HG03354 (cell line): ENCODE data around the gene ERCC2.

ENCODE experiments used
- ATAC-seq: cut with Tn5 transposase; IDR thresholded peaks from one replicate; pipeline ENCODE4 v1.9.1; 2021; ENCODE audit warnings: mild to moderate bottlenecking; ENCODE audit not compliant: unreplicated experiment, poor library complexity, severe bottlenecking

ERCC2 gene

DNA sequence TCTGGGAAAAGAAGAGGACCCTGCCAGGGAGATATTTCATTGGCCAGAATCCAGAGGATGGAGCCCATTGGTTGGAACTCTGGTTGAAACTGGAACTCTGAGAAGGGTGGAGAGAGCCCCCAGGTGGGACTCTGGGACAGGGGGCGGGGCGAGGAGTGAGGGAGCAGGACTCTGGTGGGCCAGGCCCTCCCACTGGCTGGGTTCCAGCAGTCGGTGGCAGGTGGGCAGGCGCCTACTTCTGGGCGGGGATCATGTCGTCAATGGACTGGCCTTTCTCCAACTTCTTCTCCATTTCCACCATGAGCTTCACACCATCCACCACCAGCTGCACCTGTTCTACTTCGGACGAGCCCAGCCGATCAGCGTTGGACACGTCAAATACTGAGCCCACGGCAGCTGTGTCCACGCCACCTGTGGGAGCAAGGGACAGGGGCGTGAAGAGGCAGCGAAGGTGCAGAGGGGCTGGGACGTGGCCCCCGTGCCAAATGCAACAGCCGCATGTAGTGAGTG is 63.8 kb downstream of the ERCC2 start:
- no peak for ATAC-seq

DNA sequence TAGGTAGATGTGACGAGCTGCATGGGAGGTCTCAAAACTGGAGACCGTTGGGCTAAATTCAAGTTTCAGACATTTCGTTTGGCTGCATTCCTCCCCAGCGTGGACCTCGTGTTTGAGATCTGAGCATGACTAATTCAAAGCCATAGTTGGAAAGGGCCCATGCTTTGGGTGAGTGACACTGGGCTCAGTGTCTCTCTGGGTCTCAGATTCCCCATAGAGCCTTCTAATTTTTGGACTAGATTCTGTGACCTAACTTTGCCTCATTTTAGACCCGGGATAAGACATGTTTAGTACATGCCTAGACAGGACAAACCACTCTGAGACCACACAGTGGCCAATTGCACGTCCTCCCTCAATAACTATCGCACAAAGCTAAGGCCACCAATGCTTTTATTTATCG is 64.3 kb downstream of the ERCC2 start:
- ATAC-seq, result no peak

DNA sequence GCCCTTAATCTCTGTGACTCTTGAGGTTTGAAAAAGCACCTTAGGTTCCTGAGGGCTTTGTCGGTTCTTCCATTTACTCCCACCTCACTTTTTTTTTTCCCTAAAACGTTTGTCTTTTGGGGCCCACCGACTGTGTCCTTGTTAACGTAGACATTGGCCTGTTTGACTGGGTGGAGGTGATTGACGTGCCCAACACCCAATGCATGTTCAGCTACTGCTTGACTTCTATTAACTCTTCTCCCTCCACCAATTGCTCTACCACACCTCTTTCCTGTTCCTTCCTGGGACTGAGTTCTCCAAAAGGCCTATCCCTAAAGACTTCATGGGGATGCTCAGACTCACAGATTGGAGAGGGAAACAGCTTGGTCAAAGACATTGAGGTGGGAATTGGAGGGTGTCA is 65.0 kb downstream of the ERCC2 start:
- ATAC-seq, result no peak

DNA sequence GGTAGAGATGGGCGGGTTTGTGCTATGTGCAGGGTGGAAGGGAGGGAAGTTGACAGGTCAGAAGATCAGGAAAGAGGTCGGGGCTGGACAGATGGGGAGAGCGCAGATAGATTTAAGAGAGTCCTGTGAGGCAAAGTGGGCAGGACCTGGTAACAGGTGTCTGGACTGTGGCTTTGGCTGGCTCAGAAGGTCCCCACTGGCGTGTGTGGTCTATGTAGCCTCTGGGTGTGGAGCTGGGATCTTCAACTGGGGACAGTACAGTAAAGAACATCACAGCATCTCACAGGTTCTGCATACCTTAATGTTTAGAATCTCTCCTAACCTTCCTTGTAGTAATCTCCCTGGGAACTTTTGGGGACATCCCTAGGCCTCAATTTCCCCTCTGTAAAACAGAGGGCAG is 65.4 kb downstream of the ERCC2 start:
- no peak for ATAC-seq

DNA sequence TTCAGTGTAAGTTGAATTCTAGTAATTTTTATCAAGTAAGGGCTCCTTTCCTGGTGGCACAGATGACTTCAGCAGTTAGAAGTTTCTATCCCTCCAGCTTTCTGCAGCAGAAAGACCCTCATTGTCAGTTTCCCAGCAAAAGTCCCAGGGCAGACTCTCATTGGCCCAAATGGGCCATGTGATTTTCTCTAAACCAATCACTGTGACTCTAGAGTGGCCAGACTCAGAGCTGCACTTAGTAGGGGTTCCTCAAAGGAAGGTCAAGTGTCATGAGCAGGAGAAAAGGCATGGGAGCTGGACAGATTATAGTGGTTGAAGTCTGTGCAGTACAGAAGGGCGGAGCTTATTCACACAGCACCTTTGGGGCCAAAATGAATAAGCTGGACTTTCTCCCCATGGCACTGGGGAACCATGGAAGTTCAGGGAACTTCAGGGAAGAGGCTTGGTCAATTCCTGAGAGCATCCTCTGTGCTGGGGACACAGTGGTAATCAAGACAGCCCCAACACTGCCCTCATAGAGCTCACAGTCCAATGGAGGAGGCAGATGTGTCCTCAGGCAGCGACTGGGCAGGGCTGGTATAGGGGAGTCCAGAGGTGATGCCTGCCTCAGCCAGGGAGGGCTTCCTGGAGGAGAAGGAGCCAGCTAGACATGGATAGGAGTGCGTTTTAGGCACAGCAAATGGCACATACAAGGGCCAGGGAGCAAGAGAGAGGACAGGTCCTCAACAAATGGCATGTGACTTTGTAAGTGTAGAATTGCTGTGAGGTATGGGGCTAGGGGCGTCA is 66.0 kb downstream of the ERCC2 start:
- ATAC-seq, result no peak

DNA sequence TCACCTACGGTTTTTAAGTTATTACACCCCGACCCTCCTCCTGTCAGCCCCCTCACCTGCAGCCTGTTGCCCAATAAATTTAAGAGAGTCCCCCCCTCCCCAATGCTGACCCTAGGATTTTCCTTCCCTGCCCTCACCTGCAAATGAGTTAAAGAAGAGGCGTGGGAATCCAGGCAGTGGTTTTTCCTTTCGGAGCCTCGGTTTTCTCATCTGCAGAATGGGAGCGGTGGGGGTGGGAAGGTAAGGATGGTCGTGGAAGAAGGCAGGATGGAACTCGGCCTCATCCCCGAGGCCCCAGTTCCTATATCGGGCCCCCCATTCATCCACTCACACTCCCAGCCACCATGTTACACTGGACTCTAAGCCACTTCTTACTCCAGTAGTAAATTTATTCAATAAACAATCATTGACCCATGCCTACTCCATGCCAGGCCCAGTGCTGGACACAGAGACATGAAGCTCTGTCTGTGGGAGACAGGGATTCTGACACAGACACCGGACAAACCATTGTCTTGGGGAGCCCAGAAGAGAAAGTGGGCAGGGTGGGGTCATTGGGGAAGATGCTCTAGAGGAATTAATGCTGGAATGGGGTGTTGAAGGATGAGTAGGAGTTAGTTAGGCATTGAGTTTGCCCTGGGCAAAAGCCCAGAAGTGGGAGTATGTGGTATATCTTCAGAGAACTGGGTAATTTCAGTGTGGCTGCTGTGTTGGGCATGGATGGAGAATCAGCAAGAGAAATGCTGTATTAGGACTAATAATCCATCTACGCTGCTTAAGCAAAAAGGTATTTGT is 66.9 kb downstream of the ERCC2 start:
- no peak for ATAC-seq

DNA sequence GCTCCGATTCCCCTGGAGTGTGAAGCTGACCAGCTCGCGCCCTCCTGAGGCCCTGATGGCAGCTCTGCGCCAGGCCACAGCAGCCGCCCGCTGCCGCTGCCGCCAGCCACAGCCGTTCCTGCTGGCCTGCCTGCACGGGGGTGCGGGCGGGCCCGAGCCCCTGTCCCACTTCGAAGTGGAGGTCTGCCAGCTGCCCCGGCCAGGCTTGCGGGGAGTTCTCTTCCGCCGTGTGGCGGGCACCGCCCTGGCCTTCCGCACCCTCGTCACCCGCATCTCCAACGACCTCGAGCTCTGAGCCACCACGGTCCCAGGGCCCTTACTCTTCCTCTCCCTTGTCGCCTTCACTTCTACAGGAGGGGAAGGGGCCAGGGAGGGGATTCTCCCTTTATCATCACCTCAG is 68.0 kb downstream of the ERCC2 start:
- no peak for ATAC-seq
